Stimulated activated CD4-positive, alpha-beta T cell treated with anti-CD3 and anti-CD28 coated beads, Interleukin-12 subunit alpha, Interleukin-12 subunit beta, amount 100 ng/mL, for 24 hours (primary cell): ENCODE measurements around the gene AUH.

Experiments
- DNase-seq, 2 experiments: peaks; one replicate each; pipeline ENCODE4 v3.0.0-alpha.2; 2020; ENCODE audit warnings: low read depth in 2 of 2

Gene AUH

DNA sequence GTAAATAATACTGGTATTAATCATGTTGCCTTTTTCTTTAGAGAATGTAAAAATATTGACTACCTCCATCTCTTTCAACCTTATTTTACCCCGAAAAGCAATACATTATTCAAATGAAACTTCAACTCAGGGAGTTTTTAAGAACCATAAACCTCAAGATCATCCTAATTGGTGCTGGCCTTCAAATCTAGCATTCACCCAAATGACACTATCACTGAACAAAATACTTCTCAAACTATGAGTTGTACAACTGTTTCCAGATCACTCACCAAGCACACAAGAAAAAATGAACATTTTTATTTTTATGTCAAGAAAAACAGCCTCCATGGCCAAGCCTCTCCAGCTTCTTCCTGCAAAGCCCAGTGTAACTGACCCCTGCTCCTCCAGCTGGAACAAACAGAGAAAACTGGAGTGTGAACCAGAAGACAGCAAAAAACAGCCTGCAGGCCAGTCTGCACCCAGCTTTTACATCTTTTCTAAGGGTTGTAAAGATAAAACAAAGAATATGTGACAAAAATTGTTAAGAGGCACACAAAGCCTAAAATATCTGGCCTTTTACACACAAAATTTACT is 21.2 kb downstream of the AUH start:
- DNase-seq = no peak

DNA sequence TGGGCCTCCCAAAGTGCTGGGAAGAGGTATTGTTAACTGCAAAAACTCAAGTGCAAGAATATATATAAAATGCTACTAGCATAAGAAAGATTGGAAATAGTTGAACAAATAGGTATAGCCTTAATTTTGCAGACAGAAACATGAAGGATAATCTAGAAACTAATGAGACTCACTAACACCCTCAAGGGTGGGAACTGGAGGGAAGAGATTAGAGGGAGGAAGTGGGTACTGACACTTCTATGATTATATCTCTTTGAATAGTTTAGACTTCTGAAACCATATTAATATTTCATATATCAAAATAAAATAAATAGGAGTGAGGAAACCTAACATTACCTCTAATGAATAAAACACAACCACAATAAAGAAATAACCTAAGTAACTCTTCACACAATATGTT is 23.0 kb downstream of the AUH start:
- DNase-seq = no peak

DNA sequence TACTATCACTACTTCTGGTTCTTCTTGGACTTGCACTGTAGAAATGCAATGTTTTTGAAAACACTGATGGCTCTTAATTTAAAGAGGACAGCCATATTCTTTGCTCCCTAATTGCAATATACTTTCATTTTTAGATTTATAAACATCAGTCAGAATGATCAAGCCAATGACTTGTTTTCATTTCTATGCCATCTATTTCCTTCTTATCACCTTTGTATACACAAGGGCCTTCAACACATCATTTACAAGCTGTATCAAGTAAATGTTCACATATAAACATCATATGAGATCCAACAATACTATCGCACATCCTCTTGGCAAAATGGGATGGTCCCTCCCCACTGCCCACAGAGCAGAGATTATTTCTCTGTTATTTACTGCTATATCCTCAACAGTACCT is 24.9 kb downstream of the AUH start:
- no peak for DNase-seq

DNA sequence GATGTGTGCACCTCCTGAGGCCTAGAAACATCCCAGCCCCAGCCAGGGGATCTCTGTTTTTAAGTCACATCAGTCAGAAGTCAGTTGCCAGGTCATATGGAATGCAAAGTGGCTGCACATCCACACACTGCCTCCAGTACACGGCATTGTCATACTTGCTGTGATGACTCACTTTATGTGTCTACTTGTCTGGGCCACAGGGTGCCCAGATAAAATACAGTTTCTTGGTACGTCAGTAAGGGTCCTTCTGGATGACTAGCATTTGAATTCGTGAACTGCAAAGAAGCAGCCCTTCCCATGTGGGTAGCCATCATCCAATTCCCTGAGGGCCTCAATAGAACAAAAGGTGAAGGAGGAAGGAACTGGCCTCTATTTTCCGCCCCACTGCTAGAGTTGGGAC is 27.7 kb downstream of the AUH start:
- no peak for DNase-seq

- DNase-seq = no peak
These were observed 28.2 kb downstream of the AUH start for GRCh38 chr9:91333551-91333950.

DNA sequence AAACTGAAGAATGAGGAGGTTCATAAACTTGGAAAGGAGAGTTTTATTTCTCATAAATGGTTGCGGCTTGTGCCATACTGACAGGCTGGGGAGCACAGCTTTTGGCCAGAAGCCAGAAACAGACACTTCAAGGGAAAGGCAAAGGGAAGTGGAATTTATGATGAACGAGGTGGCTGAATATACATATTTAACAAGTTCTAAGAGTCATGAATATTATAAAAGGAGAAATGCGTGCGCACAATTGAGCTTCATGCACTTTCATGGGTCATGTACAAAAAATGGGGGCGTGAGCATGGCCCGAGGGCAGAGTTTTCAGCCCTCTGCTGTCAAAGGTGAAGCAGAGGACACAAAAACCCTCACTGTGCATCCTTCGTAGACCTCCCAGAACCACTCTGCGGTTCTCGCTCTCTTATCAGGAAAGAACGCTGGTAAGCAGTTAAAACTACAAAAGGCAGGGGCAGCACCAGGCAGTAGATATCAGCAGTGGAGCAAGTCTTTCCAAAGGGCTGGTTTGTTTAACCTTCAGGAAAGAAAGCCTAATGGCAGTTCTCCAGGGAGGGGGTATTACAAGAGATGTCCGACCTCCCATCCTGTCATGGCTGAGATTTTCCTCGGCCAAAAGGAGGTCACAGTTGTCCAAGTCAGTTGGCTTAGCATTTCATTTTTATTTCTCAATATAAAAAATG is 29.0 kb downstream of the AUH start:
- DNase-seq = no peak

GRCh38 chr9:91331849-91332248 is 29.9 kb downstream of the AUH start:
- DNase-seq = no peak

DNA sequence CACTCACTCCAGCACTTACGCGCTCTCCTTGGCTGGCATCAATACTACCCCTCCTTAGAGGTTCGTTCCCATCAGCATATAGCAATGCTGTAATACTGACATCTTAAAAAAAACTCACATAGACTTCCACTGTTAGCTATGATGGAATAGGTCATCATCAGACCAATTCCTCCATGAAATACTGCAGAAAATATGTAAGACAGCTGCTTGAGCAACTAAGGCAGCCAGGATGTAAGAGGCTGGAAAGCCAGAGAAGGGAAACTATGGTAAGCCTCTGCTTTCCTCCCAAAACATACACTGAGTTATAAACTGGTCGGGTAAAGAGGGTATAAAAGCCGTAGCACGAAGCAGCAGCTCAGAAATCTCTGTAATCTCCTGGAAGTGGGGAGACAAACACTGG is 33.5 kb downstream of the AUH start:
- no peak for DNase-seq

- no peak for DNase-seq
These were observed 40.0 kb downstream of the AUH start for GRCh38 chr9:91321691-91322090.

GRCh38 chr9:91320299-91320698 is 41.4 kb downstream of the AUH start:
- no peak for DNase-seq

- DNase-seq = no peak
These were observed 45.6 kb downstream of the AUH start for GRCh38 chr9:91316093-91316492.

GRCh38 chr9:91315191-91315590 is 46.5 kb downstream of the AUH start:
- DNase-seq = no peak

- DNase-seq = no peak
These were observed 48.9 kb downstream of the AUH start for GRCh38 chr9:91312717-91313325.

DNA sequence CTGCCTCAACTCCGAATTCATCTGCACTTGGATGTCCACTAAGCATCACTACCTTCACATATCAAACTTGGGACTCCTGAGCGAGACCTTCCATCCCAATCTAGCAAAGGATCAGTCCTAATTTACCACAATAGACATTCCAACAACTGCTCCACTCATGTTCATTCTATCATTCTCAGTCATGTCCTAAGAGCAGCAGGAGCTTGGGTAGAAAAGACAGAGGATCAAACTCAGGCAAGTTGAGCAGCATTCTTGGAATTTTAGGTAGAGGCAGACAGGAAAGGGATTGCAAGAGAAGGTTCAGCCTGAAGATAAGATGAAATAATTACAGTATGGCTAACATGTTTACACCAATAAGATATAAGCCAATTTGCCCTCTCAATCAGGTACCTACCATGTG is 51.7 kb downstream of the AUH start:
- no peak for DNase-seq

DNA sequence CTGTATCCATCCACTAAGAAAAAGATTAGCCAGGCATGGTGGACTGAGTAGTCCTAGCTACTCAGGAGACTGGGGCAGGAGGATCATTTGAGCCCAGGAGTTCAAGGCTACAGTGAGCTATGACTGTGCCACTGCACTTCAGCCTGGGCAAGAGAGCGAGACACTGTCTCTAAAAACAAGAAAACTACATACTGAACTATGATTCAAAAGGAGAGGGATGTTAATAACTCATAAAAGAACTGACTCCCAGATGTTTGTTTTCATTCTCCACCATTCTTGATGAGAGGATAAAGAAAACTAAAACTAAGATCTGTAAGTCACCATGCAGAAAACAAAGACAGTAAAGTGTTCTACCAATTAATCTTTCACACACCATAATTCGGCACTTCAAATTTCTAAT is 53.5 kb downstream of the AUH start:
- DNase-seq = no peak

DNA sequence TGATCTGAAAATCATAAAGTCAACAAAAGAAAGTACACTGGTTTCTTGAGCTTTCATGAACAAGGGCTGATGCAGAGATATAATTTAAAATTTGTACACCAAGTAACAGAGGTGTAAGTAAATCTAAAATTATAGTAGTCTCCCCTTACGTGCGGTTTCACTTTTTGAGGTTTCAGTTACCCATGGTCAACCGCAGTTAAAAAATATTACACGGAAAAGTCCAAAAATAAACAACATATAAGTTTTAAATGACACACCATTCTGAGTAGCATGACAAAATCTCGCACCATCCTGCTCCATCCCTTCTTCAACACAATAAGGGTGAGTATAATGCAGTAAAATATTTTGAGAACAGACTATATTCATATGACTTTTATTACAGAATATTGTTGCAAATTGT is 54.4 kb downstream of the AUH start:
- DNase-seq = no peak

DNA sequence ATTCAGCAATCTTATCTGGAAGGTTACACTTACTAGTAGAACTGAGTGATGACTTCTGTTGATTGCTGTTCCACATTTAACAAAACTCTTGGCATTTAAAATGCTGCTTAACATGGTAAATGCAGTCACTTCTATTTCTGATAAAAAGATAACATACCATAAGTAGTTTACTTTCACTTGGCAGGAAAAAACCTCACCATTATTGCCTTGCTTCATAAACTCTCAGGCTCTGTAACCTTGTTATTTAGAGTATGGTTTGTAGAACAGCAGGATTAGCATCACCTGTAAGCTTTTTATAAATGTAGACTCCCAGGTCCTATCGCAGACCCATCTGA is 55.5 kb downstream of the AUH start:
- DNase-seq = no peak

DNA sequence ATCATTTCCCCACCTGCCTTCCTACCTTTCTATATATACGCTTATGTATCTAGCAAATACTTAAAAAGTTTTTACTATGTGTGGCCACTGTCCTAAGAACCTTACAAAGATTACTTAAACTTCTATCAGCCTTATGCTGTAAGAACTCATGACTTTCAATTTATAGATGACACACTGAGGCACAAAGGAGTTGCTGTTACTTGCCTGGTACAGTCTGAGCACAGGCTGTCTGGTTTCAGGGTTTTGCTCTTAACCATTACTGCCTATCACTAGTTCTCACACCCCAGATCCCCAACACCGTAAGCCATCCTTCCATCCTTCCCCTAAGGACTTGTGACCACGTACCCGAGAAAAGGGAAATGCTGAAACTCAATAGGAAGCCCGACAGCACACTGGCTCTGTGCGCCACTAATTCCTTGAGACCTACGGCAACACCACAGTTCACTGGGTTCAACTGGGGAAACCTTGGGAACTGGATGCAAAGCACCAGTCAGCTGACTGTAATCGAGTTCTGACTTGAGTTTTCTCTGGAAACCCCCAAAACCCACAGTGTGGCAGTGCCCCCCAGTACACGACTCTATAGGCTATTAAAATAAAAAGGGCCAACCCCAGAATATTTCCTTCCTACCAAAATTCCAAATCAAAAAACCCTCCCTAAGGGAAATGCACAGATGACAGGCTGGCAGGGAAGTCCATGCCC is 56.0 kb downstream of the AUH start:
- no peak for DNase-seq

- no peak for DNase-seq
These were observed 57.8 kb downstream of the AUH start for GRCh38 chr9:91303741-91304415.

DNA sequence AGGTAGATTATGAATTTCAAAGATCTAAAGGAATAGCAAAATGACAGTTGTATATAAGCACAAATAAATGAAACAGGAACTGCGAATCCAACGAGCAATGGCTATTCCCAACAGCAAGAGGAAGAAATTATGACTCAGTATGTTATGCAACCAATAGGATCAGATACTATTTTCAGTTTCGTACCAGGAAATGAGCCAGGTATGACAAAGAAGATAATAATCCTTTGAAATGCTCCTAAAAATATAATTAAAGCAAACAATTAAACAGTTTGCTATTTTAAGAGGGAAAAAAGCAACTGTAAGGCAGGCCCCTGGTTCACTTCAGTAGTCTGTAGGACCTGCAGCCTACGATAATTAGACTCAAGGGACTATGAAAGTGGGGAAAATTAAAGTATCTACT is 58.9 kb downstream of the AUH start:
- DNase-seq = no peak

- DNase-seq = no peak
These were observed 60.6 kb downstream of the AUH start for GRCh38 chr9:91301161-91301560.

- no peak for DNase-seq
These were observed 63.4 kb downstream of the AUH start for GRCh38 chr9:91298311-91298710.

- DNase-seq = no peak
These were observed 64.4 kb downstream of the AUH start for GRCh38 chr9:91297306-91297705.
